K562 treated with DMSO at 1 percent for 24 hours (cell line): Measurements from ENCODE around the gene KRT35. TPM values are rescaled to one million over a fixed set of nuclear protein-coding genes. Genes with fewer than 3 reads are reported as not detected.

Experiments used
- total RNA-seq: library from RNA; unstranded; fragments of 300-600 nt; gene quantifications from 2 replicates; pipeline ENCODE4 v1.2.3, GENCODE V29; 2022; ENCODE audit warnings: low read depth; ENCODE audit not compliant: insufficient read depth

KRT35 gene
- not detected in 2 replicates for total RNA-seq

DNA sequence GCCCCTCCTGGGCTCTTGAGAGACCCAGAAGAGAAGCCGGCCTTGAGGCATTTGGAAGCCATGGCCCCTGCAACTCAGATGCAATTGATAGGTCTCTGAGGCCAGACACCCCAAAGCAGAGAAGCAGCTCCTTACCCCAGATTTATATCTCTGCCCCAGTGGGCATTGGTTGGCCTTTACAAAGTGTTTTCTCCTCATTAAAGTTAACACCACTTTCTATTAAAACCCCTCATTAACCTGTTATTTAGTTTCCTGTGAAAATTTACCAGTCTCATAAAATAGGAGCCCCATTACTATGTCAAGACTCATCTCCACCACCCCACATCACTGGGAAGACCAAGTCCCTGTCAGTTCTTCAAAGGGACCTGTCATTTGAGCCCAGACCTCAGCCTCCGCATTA lies at the start of gene KRT35:
Gene KRT35, minus strand, starts transcription at position 116 of the 400 bp plus-strand sequence. Its CDS starts 54 bp downstream, at position 62.

GRCh38 chr17:41518789-41519449 lies 38.0 kb upstream of the KRT35 start, which contains the start of gene KRT15:
Gene KRT15, minus strand, starts transcription at chr17:41518890. Its CDS starts 63 bp downstream, at chr17:41518827.

DNA sequence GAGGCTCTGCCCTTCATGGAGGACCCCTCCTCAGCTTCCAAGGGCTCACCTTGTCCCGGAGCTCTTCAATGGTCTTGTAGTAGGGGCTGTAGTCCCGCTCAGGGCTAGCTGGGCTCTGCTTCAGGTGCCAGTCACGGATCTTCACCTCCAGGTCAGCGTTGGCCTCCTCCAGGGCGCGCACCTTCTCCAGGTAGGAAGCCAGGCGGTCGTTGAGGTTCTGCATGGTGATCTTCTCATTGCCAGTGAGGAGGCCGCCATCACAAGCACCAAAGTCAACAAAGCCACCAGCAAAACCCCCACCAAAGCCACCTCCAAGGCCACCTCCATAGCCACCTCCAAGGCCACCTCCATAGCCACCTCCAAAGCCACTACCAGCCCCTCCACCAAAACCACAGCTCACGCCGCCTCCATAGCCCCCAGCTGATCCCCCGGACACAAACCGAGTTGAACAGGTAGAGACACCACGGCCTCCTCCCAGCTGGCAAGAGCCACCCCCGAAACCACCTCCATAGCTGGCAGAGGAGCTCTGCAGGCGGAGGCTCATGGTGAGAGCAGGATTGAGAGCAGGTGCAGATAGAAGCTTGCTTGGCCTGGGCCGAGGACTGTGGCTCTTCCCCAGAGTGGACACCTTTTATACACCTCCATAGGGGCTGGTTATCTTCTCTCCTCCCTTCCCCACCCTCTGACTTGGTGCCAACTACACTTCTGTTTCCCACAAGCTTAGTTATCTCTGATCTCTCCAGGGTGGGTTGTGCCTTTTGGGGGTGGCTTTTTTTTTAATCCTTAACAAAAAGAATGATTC lies 24.3 kb upstream of the KRT35 start, which contains the start of gene KRT13:
Gene KRT13, minus strand, starts transcription at position 606 of the 802 bp plus-strand sequence. Its CDS starts 62 bp downstream, at position 544.

DNA sequence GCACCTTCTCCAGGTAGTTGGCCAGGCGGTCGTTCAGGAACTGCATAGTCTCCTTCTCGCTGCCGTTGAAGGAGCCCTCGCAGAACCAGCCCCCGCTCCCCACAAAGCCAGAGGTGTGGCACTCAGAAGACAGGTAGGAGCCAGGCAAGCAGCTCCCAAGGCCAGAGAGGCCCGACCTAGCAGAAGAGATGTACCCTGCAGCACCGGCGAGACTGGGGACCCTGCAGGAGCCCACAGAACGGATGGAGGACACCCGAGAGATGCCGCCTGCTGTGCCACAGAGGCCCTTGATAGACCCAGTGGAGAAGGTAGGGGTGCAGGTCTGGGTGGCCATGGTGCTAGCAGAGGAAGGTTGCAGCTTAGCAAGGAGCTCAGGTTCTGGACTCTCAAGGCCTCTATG lies 8.6 kb upstream of the KRT35 start, which contains the start of gene KRT36:
Gene KRT36, minus strand, starts transcription at position 380 of the 400 bp plus-strand sequence. Its CDS starts 46 bp downstream, at position 334.

DNA sequence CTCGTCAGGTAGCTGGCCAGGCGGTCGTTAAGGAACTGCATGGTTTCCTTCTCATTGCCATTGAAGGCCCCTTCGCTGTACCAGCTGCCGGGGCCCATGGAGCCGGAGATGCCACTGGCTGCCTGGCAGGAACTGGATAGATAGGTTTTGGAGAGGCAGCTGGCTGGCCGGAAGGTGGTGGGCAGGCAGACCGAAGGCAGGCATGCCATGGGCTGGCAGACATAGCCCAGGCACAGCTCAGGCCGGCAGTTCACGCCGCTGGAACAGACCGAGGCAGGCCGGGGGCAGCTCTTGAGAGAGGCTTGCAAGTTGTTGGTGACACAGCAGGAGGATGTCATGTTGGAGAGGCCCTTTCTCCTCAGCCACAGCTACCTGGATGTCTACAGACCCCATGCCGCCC lies 14.0 kb downstream of the KRT35 start, which contains the start of gene KRT32:
Gene KRT32, minus strand, starts transcription at position 399 of the 400 bp plus-strand sequence. Its CDS starts 61 bp downstream, at position 338.

GRCh38 chr17:41440531-41441033 lies 40.4 kb downstream of the KRT35 start, which contains the start of gene KRT38:
Gene KRT38, minus strand, starts transcription at chr17:41440983. Its CDS starts 62 bp downstream, at chr17:41440921.

Other genes starting within 250 kb of the KRT35 start
- gene KRTAP9-3, start 248.7 kb downstream of the KRT35 start, total RNA-seq = not detected in 2 replicates
- gene KRTAP9-8, start 243.2 kb downstream of the KRT35 start, total RNA-seq = not detected in 2 replicates
- not detected in 2 replicates for gene KRTAP9-4, start 231.5 kb downstream of the KRT35 start, total RNA-seq
- gene KRTAP9-9, start 225.8 kb downstream of the KRT35 start, total RNA-seq = not detected in 2 replicates
- gene KRTAP9-6, start 215.8 kb downstream of the KRT35 start, total RNA-seq = not detected in 2 replicates
- not detected in 2 replicates for gene KRTAP9-7, start 205.5 kb downstream of the KRT35 start, total RNA-seq
- gene KRTAP29-1, start 178.3 kb downstream of the KRT35 start, total RNA-seq = not detected in 2 replicates
- not detected in 2 replicates for gene KRTAP16-1, start 171.8 kb downstream of the KRT35 start, total RNA-seq
- not detected in 2 replicates for gene KRTAP17-1, start 165.4 kb downstream of the KRT35 start, total RNA-seq
- gene KRT33A, start 130.3 kb downstream of the KRT35 start, total RNA-seq = not detected in 2 replicates
- gene KRT33B, start 111.3 kb downstream of the KRT35 start, total RNA-seq = not detected in 2 replicates
- not detected in 2 replicates for gene KRT34, start 98.8 kb downstream of the KRT35 start, total RNA-seq
- gene KRT31, start 83.5 kb downstream of the KRT35 start, total RNA-seq = not detected in 2 replicates
- gene KRT37, start 56.6 kb downstream of the KRT35 start, total RNA-seq = not detected in 2 replicates
- gene KRT38, start 40.2 kb downstream of the KRT35 start, total RNA-seq = not detected in 2 replicates
- not detected in 2 replicates for gene KRT32, start 13.8 kb downstream of the KRT35 start, total RNA-seq
- gene KRT36, start 8.8 kb upstream of the KRT35 start, total RNA-seq = not detected in 2 replicates
- not detected in 2 replicates for gene KRT13, start 24.5 kb upstream of the KRT35 start, total RNA-seq
- 0.42 and 0.88 TPM in 2 replicates for gene KRT15, start 37.7 kb upstream of the KRT35 start, total RNA-seq
- gene KRT19, start 47.2 kb upstream of the KRT35 start, total RNA-seq = 202 and 214 TPM in 2 replicates
- not detected in 2 replicates for gene KRT9, start 90.9 kb upstream of the KRT35 start, total RNA-seq
- gene KRT14, start 105.7 kb upstream of the KRT35 start, total RNA-seq = not detected in 2 replicates
- not detected in 2 replicates for gene KRT16, start 131.6 kb upstream of the KRT35 start, total RNA-seq
- gene KRT17, start 143.4 kb upstream of the KRT35 start, total RNA-seq = 0.45 TPM in 1 of 2 replicates, not detected in the other
- gene EIF1, start 207.7 kb upstream of the KRT35 start, total RNA-seq = 1,198 and 1,276 TPM in 2 replicates
- not detected in 2 replicates for gene GAST, start 231.2 kb upstream of the KRT35 start, total RNA-seq